ENCODE data around the gene ARHGAP6. TPM values are rescaled to one million over a fixed set of nuclear protein-coding genes. Genes with fewer than 3 reads are reported as not detected.

The ARHGAP6 gene
- total and polyA plus RNA-seq, 9 of the 15 experiments (the other 6 are each of a cell fraction or from before 2014, with no cell fraction given): 12.5 to 63.6 (median 41.8) TPM

GRCh38 chrX:11381464-11381863, 284.3 kb downstream of the ARHGAP6 start (continued):
- peak; percentile 83 for TF ChIP-seq ZNF592 (IDR thresholded peaks at IDR 0.05)
- no peak for TF ChIP-seq TCF7L2 (IDR thresholded peaks at IDR 0.05; ENCODE audit: low read depth, low read length)
- TF ChIP-seq ZMIZ1 (IDR thresholded peaks at IDR 0.05; ENCODE audit: low read depth in 2 of 2, low read length in 2 of 2): no peak
- peak; percentile 61 to 83 for TF ChIP-seq RAD21 (CRISPR knock-in tag; conservative IDR thresholded peaks at IDR 0.05 in 1 of 2, IDR thresholded peaks at IDR 0.05 in 1 of 2)
- TF ChIP-seq PHF21A (IDR thresholded peaks at IDR 0.05; ENCODE audit: borderline replicate concordance, low read depth): no peak
- TF ChIP-seq SRF (CRISPR knock-in tag; IDR thresholded peaks at IDR 0.05): no peak
- TF ChIP-seq CCAR2 (IDR thresholded peaks at IDR 0.05; ENCODE audit: low read depth, low read length): no peak
- peak; percentile 58 for TF ChIP-seq GATA2 (CRISPR knock-in tag; IDR thresholded peaks at IDR 0.05)
- TF ChIP-seq CXXC5 (CRISPR knock-in tag; IDR thresholded peaks at IDR 0.05): no peak
- no peak for TF ChIP-seq HDAC3 (IDR thresholded peaks at IDR 0.05; ENCODE audit: borderline replicate concordance, partially characterized antibody)
- TF ChIP-seq NR4A1 (CRISPR knock-in tag; IDR thresholded peaks at IDR 0.05): no peak
- TF ChIP-seq NR4A1 (tag; IDR thresholded peaks at IDR 0.05): no peak
- peak; percentile 58 for TF ChIP-seq DEAF1 (CRISPR knock-in tag; IDR thresholded peaks at IDR 0.05)
- TF ChIP-seq GTF2E2 (tag; IDR thresholded peaks at IDR 0.05): 0 out of 2 replicates have a peak, but pooled peaks have one; percentile 26
- no peak for TF ChIP-seq MYBL2 (IDR thresholded peaks at IDR 0.05; ENCODE audit: low read depth)
- TF ChIP-seq MYBL2 (CRISPR knock-in tag; IDR thresholded peaks at IDR 0.05; ENCODE audit: borderline replicate concordance): no peak
